Activated T-cell treated with anti-CD3 and anti-CD28 coated beads, Interleukin-2, amount 50 U/mL, for 72 hours (primary cell): ENCODE results near the gene UCP3. TPM values are rescaled to one million over a fixed set of nuclear protein-coding genes. Genes with fewer than 3 reads are reported as not detected.

Source experiments
- ATAC-seq, 2 donors: fragments of 150-1000 bp; cut with Tn5 transposase; replicated peaks in 1 of 2; 2 replicates each; pipeline ENCODE4 v1.10.0; 2021; ENCODE audit warnings: moderate library complexity in 2 of 2, mild to moderate bottlenecking in 1 of 2
- DNase-seq, 2 donors: peaks; one replicate each; pipeline ENCODE4 v3.0.0; 2021 to 2022; ENCODE audit warnings: mixed read lengths in 1 of 2
- H3K27ac Mint-ChIP-seq: one replicate; pipeline ENCODE4 v1.8.0; 2022; ENCODE audit warnings: mild to moderate bottlenecking, moderate library complexity, mixed read lengths
- H3K27me3 Mint-ChIP-seq: one replicate; pipeline ENCODE4 v1.8.0; 2022; ENCODE audit warnings: low read depth, mixed read lengths
- H3K36me3 Mint-ChIP-seq, 2 donors: one replicate each; pipeline ENCODE4 v1.8.0; 2022; ENCODE audit warnings: mixed read lengths in 2 of 2, mild to moderate bottlenecking in 1 of 2; ENCODE audit not compliant: insufficient read depth in 2 of 2
- H3K4me1 Mint-ChIP-seq: one replicate; pipeline ENCODE4 v1.8.0; 2022; ENCODE audit warnings: low read depth, mixed read lengths
- H3K4me3 Mint-ChIP-seq, 2 donors: one replicate each; pipeline ENCODE4 v1.8.0; 2022; ENCODE audit warnings: mild to moderate bottlenecking in 2 of 2, mixed read lengths in 2 of 2, moderate library complexity in 2 of 2
- H3K9me3 Mint-ChIP-seq, 2 donors: one replicate each; pipeline ENCODE4 v1.8.0; 2022; ENCODE audit warnings: mixed read lengths in 2 of 2
- total RNA-seq, 2 donors: library from RNA; stranded (reverse); gene quantifications; one replicate each; pipeline ENCODE4 v1.2.3, GENCODE V29; 2022

The UCP3 gene
- total RNA-seq, result 1 to 10 TPM; 3.7 to 5.4 TPM

DNA sequence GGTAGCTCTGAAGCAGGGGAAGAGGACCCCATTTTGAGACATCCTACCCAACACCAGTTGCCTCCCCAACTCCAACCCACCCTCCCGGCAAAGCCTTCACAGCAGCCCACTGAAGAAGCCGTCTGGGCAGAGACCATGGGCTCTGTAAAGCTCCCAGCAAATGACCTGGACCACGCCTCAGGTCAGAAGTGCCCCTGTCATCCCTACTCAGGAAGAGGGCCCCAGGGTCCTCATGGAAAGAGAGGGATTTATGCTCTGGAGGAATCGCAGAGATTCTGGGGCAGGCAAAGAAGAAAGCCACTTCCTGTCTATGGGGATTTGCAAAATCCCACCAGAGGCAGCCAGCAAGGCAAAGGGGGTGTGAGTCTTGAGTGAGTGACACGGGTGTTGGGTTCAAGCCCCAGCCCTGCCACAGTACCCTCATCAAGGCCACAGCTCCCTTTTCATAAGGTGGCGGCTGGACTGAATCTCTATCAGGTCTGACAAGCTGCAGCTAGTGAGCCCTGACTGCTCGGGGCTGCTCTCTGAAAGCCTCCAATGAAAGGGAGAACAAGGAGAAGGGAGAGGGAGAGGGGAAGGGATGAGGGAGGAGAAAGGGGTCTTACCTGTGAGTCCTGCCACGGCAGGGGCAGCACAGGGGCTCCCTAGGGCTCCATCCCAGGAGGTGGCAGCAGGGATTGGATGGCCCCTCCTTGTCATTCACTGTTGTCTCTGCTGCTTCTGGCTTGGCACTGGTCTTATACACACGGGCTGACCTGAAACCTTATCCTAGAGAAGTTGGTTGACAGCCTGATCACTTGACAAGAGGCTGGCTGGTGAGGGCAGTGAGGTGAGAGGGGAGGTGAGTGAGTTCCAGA is at the start of gene UCP3:
TSS of gene UCP3 (minus strand) at position 713 of the 857 bp plus-strand sequence. CDS start 2,043 bp downstream, outside the sequence.
- Mint-ChIP-seq H3K4me3 (peak within 1 kb of the TSS; percentile 71 to 82), H3K27me3 (no peaks in the 10 kb centered on the region)
- DNase-seq, result no peak

GRCh38 chr11:74057249-74058151 is 48.6 kb upstream of the UCP3 start:
- H3K27ac Mint-ChIP-seq, result no peak overlapping the region
- no peaks in the 10 kb centered on the region for H3K27me3 Mint-ChIP-seq
- peaks cover 6 to 17% of the 10 kb centered on the region in 2 donors for H3K36me3 Mint-ChIP-seq
- H3K4me3 Mint-ChIP-seq, result no peak overlapping the region
- no peak for ATAC-seq
- peaks cover 0 to 4% of the 10 kb centered on the region in 2 donors for H3K9me3 Mint-ChIP-seq
- no peak for DNase-seq
- peaks cover 20% of the 10 kb centered on the region for H3K4me1 Mint-ChIP-seq

More for the DNA sequence above, at the start of gene UCP3:
- Mint-ChIP-seq H3K4me1 (peaks cover 93% of the 10 kb centered on the region), H3K9me3 (no peaks in the 10 kb centered on the region), H3K27ac (peak within 1 kb of the TSS; percentile 86), H3K36me3 (no peaks in the 10 kb centered on the region)
- ATAC-seq, result no peak

- Mint-ChIP-seq H3K27ac (peak overlapping the region; percentile 54), H3K4me3 (no peak overlapping the region), H3K9me3 (peaks cover 0 to 3% of the 10 kb centered on the region in 2 donors), H3K36me3 (peaks cover 3 to 10% of the 10 kb centered on the region in 2 donors), H3K4me1 (peaks cover 19% of the 10 kb centered on the region), H3K27me3 (no peaks in the 10 kb centered on the region)
- ATAC-seq (no peak), DNase-seq (no peak)
These were observed 47.1 kb upstream of the UCP3 start for GRCh38 chr11:74055938-74056337.

DNA sequence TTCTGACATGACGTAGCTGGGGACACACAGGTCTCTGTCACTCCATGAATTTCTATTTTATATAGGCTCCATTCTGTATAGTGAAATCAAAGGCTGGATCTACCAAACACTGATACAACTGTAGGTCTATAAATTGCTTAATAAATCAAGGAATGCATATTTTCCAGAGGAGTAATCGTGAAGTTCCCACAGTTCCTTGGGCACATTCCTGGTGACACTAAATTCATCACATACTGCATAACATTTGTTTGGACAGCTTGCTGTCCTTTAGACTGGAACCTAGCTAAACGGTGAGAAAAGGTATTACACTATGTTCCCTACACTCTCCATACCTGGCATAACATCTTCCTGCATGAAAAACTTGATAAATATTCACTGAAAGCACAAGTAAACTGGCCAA is 41.6 kb upstream of the UCP3 start:
- no peak for ATAC-seq
- H3K4me3 Mint-ChIP-seq, result no peak overlapping the region
- H3K36me3 Mint-ChIP-seq, result peaks cover 0 to 7% of the 10 kb centered on the region in 2 donors
- H3K27ac Mint-ChIP-seq, result no peak overlapping the region
- peaks cover under 1% of the 10 kb centered on the region for H3K4me1 Mint-ChIP-seq
- H3K27me3 Mint-ChIP-seq, result no peaks in the 10 kb centered on the region
- DNase-seq, result no peak
- no peaks in the 10 kb centered on the region for H3K9me3 Mint-ChIP-seq

GRCh38 chr11:74048993-74049392 is 40.1 kb upstream of the UCP3 start:
- no peaks in the 10 kb centered on the region for H3K4me1 Mint-ChIP-seq
- H3K36me3 Mint-ChIP-seq, result peaks cover 0 to 8% of the 10 kb centered on the region in 2 donors
- no peak for ATAC-seq

GRCh38 chr11:74044538-74044937 is 35.7 kb upstream of the UCP3 start:
- Mint-ChIP-seq H3K4me3 (no peak overlapping the region), H3K27ac (peak overlapping the region; percentile 47), H3K9me3 (no peaks in the 10 kb centered on the region), H3K36me3 (peaks cover 8 to 9% of the 10 kb centered on the region in 2 donors), H3K4me1 (no peaks in the 10 kb centered on the region), H3K27me3 (no peaks in the 10 kb centered on the region)
- ATAC-seq (no peak), DNase-seq (no peak)

More at GRCh38 chr11:74048993-74049392, 40.1 kb upstream of the UCP3 start:
- no peak for DNase-seq
- Mint-ChIP-seq H3K27me3 (no peaks in the 10 kb centered on the region), H3K9me3 (no peaks in the 10 kb centered on the region), H3K4me3 (no peak overlapping the region), H3K27ac (no peak overlapping the region)

- H3K4me3 Mint-ChIP-seq, result no peak overlapping the region
- H3K9me3 Mint-ChIP-seq, result no peaks in the 10 kb centered on the region
- H3K4me1 Mint-ChIP-seq, result no peaks in the 10 kb centered on the region
- DNase-seq, result no peak
- peaks cover 6 to 10% of the 10 kb centered on the region in 2 donors for H3K36me3 Mint-ChIP-seq
- no peak for ATAC-seq
- no peaks in the 10 kb centered on the region for H3K27me3 Mint-ChIP-seq
- no peak overlapping the region for H3K27ac Mint-ChIP-seq
These were observed 34.6 kb upstream of the UCP3 start for GRCh38 chr11:74043450-74043849.

- Mint-ChIP-seq H3K4me3 (no peak overlapping the region), H3K4me1 (no peaks in the 10 kb centered on the region), H3K27ac (no peak overlapping the region), H3K36me3 (peaks cover 2 to 11% of the 10 kb centered on the region in 2 donors), H3K9me3 (no peaks in the 10 kb centered on the region), H3K27me3 (no peaks in the 10 kb centered on the region)
- no peak for ATAC-seq
- DNase-seq, result no peak
These were observed 28.4 kb upstream of the UCP3 start for GRCh38 chr11:74037309-74037708.

DNA sequence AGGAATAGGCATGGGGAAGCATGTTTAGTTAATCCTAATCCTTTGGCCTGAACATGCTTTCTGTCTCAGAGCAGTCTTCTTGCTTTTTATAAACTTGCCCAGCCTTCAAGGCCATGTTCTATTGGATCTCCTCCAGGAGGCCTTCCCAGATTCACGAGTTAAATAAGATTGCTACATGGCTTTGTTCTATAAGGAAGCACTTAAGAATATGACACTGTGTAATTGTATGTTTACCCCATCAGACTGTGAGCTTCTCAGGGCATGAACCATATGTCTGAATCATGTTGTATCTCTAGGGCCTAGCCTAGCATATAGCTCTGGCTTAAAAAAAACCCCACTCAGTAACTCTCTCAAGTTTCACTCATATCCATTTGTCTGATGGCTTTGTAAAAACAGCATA is 26.4 kb upstream of the UCP3 start:
- Mint-ChIP-seq H3K27ac (no peak overlapping the region), H3K4me3 (no peak overlapping the region), H3K9me3 (no peaks in the 10 kb centered on the region), H3K4me1 (peaks cover 18% of the 10 kb centered on the region), H3K36me3 (peaks cover 5 to 8% of the 10 kb centered on the region in 2 donors), H3K27me3 (no peaks in the 10 kb centered on the region)
- DNase-seq (no peak), ATAC-seq (no peak)

GRCh38 chr11:74033046-74033445 is 24.2 kb upstream of the UCP3 start:
- DNase-seq, result no peak
- Mint-ChIP-seq H3K27ac (no peak overlapping the region), H3K4me3 (no peak overlapping the region), H3K9me3 (no peaks in the 10 kb centered on the region), H3K27me3 (no peaks in the 10 kb centered on the region), H3K36me3 (peaks cover 5 to 6% of the 10 kb centered on the region in 2 donors), H3K4me1 (peaks cover 33% of the 10 kb centered on the region)
- no peak for ATAC-seq

- Mint-ChIP-seq H3K27me3 (no peaks in the 10 kb centered on the region), H3K27ac (peak overlapping the region; percentile 79), H3K4me1 (peaks cover 46% of the 10 kb centered on the region), H3K4me3 (peak overlapping the region; percentile 61 to 69), H3K9me3 (no peaks in the 10 kb centered on the region), H3K36me3 (peaks cover 4 to 5% of the 10 kb centered on the region in 2 donors)
- ATAC-seq, result peak; percentile 72 to 77
- no peak for DNase-seq
These were observed 22.1 kb upstream of the UCP3 start for GRCh38 chr11:74030723-74031676.

GRCh38 chr11:74025467-74026166 is 16.7 kb upstream of the UCP3 start:
- H3K27ac Mint-ChIP-seq, result peak overlapping the region; percentile 63

More at GRCh38 chr11:74025467-74026166, 16.7 kb upstream of the UCP3 start:
- Mint-ChIP-seq H3K27me3 (no peaks in the 10 kb centered on the region), H3K4me3 (peak overlapping the region; percentile 21 to 33), H3K36me3 (peaks cover 5 to 9% of the 10 kb centered on the region in 2 donors), H3K4me1 (peaks cover 60% of the 10 kb centered on the region), H3K9me3 (no peaks in the 10 kb centered on the region)
- DNase-seq, result no peak
- ATAC-seq, result peak; percentile 32 to 60
